NCI-H524 treated with DMSO at 0.1 percent for 48 hours (cell line): ENCODE results near the gene SYT10.
"Not testable (repeated sequence)": the region's sequence is repeated elsewhere in the genome, so short reads cannot be mapped to it uniquely, and the experiment has no call there.

Experiments used
- DNase-seq: peaks from one replicate; lab custom pipeline; 2025; lab: John Stamatoyannopoulos, UW

The SYT10 gene

GRCh38 chr12:33349791-33350190, 89.8 kb downstream of the SYT10 start:
- no peak for DNase-seq

- not testable (repeated sequence) for DNase-seq
Observed at GRCh38 chr12:33331961-33332398, 107.6 kb downstream of the SYT10 start.

DNA sequence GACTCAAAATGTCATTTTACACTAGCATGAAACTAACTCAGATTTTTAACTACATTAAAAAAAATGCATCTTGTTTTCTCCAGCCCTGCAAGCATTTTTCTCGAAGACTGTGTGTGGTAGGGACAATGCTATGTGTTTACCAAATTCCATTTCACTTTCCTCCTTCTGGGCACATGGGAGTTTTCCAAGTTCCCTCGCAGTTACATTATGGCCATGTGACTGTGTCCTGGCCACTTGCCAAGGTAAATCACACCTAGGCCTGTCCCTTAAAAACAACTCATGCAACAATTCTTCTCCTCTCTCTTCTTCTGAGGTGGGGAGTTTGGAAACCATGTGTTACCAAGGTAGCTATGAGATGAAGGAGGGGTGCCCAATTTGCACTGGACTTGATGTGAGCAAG, 108.7 kb downstream of the SYT10 start:
- DNase-seq = no peak
